Pulmonary artery endothelial cell (primary cell): ENCODE results near the gene MRPL41. TPM values are rescaled to one million over a fixed set of nuclear protein-coding genes. Genes with fewer than 3 reads are reported as not detected.
"Not testable (repeated sequence)": the region's sequence is repeated elsewhere in the genome, so short reads cannot be mapped to it uniquely, and the experiment has no call there.

ENCODE experiments used
- DNase-seq: peaks from one replicate; pipeline ENCODE4 v3.0.0-alpha.2; 2011; ENCODE audit warnings: low read depth, low spot score
- total RNA-seq: library from RNA; depleted of rRNA; stranded (reverse); fragments of >200 nt; gene quantifications from 2 replicates; pipeline ENCODE4 v1.2.3, GENCODE V29; 2014

MRPL41 gene
- total RNA-seq, 1 donor from 2014 or later: 50.6 TPM

GRCh38 chr9:137552022-137552768 is 516 bp downstream of the MRPL41 start:
- DNase-seq: no peak

- DNase-seq: not testable (repeated sequence)
Observed at GRCh38 chr9:137553654-137554053, 2.0 kb downstream of the MRPL41 start.

GRCh38 chr9:137554349-137554748 is 2.7 kb downstream of the MRPL41 start:
- DNase-seq: no peak

GRCh38 chr9:137555179-137555578 is 3.5 kb downstream of the MRPL41 start:
- DNase-seq: no peak

- no peak for DNase-seq
Observed at GRCh38 chr9:137556069-137556838, 4.6 kb downstream of the MRPL41 start.

- DNase-seq: no peak
Observed at GRCh38 chr9:137558127-137558526, 6.4 kb downstream of the MRPL41 start.

- no peak for DNase-seq
Observed at GRCh38 chr9:137564134-137564533, 12.5 kb downstream of the MRPL41 start.

- DNase-seq: no peak
Observed at GRCh38 chr9:137564817-137565411, 13.2 kb downstream of the MRPL41 start.

GRCh38 chr9:137568445-137568844 is 16.8 kb downstream of the MRPL41 start:
- DNase-seq: not testable (repeated sequence)

GRCh38 chr9:137569609-137570203 is 18.0 kb downstream of the MRPL41 start:
- DNase-seq: no peak

GRCh38 chr9:137570566-137570965 is 18.9 kb downstream of the MRPL41 start:
- DNase-seq: no peak

- DNase-seq: no peak
Observed at GRCh38 chr9:137574192-137574591, 22.5 kb downstream of the MRPL41 start.

GRCh38 chr9:137575364-137575715 is 23.7 kb downstream of the MRPL41 start:
- DNase-seq: no peak

- DNase-seq: no peak
Observed at GRCh38 chr9:137575716-137576411, 24.2 kb downstream of the MRPL41 start.

GRCh38 chr9:137578518-137579258 is 27.0 kb downstream of the MRPL41 start, which contains the start of gene DPH7:
DPH7 (minus strand) TSS chr9:137578925; CDS start chr9:137578777, 148 bp downstream.
- DNase-seq: peak; percentile 62

- DNase-seq: no peak
Observed at GRCh38 chr9:137579259-137579604, 27.6 kb downstream of the MRPL41 start.

- DNase-seq: no peak
Observed at GRCh38 chr9:137580209-137580953, 28.7 kb downstream of the MRPL41 start.

- no peak for DNase-seq
Observed at GRCh38 chr9:137580954-137581322, 29.3 kb downstream of the MRPL41 start.

- DNase-seq: no peak
Observed at GRCh38 chr9:137581361-137582285, 29.9 kb downstream of the MRPL41 start.
